Prostate gland (tissue), 2 donors: ENCODE results near the gene VKORC1.

Experiments
- POLR2AphosphoS5 ChIP-seq: sonication (generic); formaldehyde crosslinking; IDR thresholded peaks from one replicate; pipeline ENCODE4 v1.6.1; 2017; ENCODE audit warnings: antibody characterized with exemption
- TF ChIP-seq, protein P1 (sequence below), 4 experiments: fragments of 200-600 bp in 2 of 4; fragments of 450-650 bp in 2 of 4; sonication (generic) in 2 of 4; IDR thresholded peaks; 1 replicate in 3 of 4; 2 replicates in 1 of 4; pipeline ENCODE4 v1.5.1; 2016 to 2019; ENCODE audit warnings: antibody characterized with exemption in 4 of 4, mild to moderate bottlenecking in 2 of 4, moderate library complexity in 2 of 4

DNA sequence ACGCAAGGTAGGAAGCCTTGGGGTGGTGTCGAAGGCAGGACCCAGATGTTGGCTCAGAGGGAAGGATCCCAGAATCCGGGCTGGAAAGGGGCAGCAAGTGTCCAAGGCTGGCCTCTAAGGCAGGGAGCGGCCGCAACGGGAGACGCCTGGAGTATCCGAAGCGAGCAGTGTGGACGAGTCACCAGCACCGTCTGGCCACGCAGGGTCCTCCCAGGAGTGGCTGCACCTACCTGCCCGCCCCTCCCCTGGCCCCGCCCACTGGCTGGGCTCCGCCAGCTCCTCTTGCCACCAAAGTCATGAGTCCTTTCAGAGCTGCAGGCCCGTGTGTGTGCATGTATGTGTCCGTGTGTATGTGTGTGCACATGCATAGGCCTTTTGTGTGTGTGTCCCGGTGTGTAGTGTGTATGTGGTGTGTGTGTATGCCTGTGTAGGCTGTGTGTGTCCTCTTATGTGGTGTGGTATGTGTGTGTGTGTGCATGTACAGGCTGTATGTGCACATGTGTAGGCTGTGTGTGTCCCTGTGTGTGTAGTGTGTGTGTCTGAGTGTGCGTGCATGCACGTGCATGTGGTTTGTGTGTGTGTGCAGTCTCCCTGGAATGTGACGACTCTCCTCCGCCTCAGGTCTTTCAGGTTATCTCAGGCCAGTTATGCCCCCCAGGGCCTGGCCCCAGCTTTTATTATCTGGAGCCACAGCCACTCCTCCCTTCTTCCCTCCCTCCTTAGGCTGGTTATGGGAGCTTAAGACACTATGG is 41.1 kb upstream of the VKORC1 start, which contains the start of gene PRSS8:
- TF ChIP-seq, protein P1, sequence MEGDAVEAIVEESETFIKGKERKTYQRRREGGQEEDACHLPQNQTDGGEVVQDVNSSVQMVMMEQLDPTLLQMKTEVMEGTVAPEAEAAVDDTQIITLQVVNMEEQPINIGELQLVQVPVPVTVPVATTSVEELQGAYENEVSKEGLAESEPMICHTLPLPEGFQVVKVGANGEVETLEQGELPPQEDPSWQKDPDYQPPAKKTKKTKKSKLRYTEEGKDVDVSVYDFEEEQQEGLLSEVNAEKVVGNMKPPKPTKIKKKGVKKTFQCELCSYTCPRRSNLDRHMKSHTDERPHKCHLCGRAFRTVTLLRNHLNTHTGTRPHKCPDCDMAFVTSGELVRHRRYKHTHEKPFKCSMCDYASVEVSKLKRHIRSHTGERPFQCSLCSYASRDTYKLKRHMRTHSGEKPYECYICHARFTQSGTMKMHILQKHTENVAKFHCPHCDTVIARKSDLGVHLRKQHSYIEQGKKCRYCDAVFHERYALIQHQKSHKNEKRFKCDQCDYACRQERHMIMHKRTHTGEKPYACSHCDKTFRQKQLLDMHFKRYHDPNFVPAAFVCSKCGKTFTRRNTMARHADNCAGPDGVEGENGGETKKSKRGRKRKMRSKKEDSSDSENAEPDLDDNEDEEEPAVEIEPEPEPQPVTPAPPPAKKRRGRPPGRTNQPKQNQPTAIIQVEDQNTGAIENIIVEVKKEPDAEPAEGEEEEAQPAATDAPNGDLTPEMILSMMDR (IDR thresholded peaks at IDR 0.05), result peak in 1 of 4 experiments; percentile 6
- peak; percentile 88 for TF ChIP-seq POLR2AphosphoS5
